ENCODE results near the gene HIPK4.
"Not testable (repeated sequence)": the region's sequence is repeated elsewhere in the genome, so short reads cannot be mapped to it uniquely, and the experiment has no call there.

Gene HIPK4

GRCh38 chr19:40337594-40337993, 52.4 kb downstream of the HIPK4 start:
- DNase-seq (ENCODE audit: low read depth in 2 of 2) = no peak

DNA sequence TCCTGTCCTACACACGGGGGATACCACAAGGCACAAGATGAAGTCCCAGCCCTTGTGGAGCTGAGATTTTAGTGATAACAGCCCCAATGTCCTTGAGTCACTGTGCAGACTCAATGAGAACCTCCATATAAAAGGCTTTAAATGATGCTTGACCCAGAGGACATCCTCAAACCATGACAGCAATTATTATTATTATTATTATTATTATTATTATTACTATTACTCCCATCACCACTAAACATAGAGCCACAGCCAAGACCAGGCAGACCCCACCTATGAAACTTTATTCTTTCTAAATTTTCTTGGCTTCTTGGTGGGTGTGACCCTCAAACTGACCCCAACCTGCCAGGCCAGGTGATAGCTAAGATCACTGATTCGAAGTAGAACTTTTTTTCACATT, 52.9 kb downstream of the HIPK4 start:
- no peak for DNase-seq (ENCODE audit: low read depth in 2 of 2)

DNA sequence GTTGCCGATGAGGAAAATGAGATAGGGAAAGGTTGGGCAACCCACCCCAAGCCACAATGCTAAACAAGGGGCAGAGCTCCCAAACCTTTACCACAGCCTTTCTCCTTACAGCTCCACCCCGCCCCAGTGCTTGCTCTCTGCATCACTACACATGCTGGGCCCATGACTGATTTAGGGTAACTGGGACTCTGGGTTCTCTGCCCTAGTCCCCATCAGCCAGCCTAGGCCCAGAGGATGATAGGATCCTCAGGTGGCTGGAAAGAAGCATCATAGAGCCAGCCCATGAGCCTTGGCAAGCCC, 53.4 kb downstream of the HIPK4 start:
- no peak for DNase-seq (ENCODE audit: low read depth in 2 of 2)

GRCh38 chr19:40335855-40336600, 54.0 kb downstream of the HIPK4 start:
- DNase-seq (ENCODE audit: low read depth in 2 of 2) = no peak

GRCh38 chr19:40335101-40335500, 54.9 kb downstream of the HIPK4 start:
- DNase-seq (ENCODE audit: low read depth in 2 of 2) = no peak

- DNase-seq (ENCODE audit: low read depth in 2 of 2) = not testable (repeated sequence)
Measured at GRCh38 chr19:40333083-40333482, 56.9 kb downstream of the HIPK4 start.

DNA sequence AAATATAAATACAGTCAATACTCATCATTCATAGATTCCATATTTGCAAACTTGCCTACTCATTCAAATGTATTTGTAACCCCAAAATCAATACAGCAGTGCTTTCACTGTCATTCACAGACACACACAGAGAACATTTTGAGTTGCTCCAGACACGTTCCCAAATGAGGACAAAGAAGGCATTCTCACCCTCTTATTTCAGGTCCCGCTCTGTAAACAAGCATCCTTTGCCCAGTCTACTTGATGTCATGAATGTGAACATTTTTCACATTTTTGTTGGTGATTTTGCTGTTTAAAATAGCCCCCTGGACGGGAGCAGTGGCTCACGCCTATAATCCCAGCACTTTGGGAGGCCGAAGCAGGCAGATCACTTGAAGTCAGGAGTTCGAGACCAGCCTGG, 57.3 kb downstream of the HIPK4 start:
- no peak for DNase-seq (ENCODE audit: low read depth in 2 of 2)

DNA sequence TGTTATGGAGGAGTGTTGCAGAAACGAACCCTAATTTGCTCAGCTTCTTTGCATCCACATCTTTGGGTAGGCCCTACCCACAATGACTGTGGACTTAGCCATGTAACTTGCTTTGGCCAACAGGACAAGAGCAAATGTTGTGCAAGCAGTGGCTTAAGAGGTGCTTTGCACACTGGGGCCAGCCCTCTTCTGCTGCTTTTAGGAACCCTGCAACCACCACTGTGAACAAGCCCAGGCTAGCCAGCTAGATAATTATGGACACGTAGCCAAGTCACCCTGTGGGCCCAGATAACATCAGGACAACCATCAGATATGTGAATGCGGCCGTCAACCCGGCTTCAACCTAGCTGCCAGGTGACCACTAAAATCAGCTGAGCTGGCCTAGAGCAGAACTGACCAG, 58.9 kb downstream of the HIPK4 start:
- no peak for DNase-seq (ENCODE audit: low read depth in 2 of 2)

All from stimulated activated CD4-positive, alpha-beta T cell treated with anti-CD3 and anti-CD28 coated beads, Interleukin-4, amount 100 ng/mL, for 48 hours (primary cell).